GM19240 (cell line): ENCODE results near the gene CHD9NB.

Experiments
- DNase-seq: peaks from one replicate; pipeline ENCODE4 v3.0.0; 2011; ENCODE audit warnings: low spot score; ENCODE audit not compliant: insufficient read length

Gene CHD9NB

GRCh38 chr16:53031323-53031942, 21.3 kb downstream of the CHD9NB start:
- DNase-seq = no peak

- no peak for DNase-seq
Measured at GRCh38 chr16:53029971-53030370, 22.7 kb downstream of the CHD9NB start.

- DNase-seq = no peak
Measured at GRCh38 chr16:53024045-53024444, 28.7 kb downstream of the CHD9NB start.

- DNase-seq = peak; percentile 17
Measured at GRCh38 chr16:53022374-53022773, 30.3 kb downstream of the CHD9NB start.

- no peak for DNase-seq
Measured at GRCh38 chr16:53018834-53019416, 33.8 kb downstream of the CHD9NB start.

- DNase-seq = no peak
Measured at GRCh38 chr16:53014287-53014686, 38.4 kb downstream of the CHD9NB start.

- DNase-seq = no peak
Measured at GRCh38 chr16:53007095-53007494, 45.6 kb downstream of the CHD9NB start.

- DNase-seq = no peak
Measured at GRCh38 chr16:52997922-52998321, 54.8 kb downstream of the CHD9NB start.

- DNase-seq = no peak
Measured at GRCh38 chr16:52994942-52995341, 57.8 kb downstream of the CHD9NB start.

GRCh38 chr16:52993179-52993578, 59.5 kb downstream of the CHD9NB start:
- DNase-seq = no peak

- no peak for DNase-seq
Measured at GRCh38 chr16:52991572-52991971, 61.1 kb downstream of the CHD9NB start.
